Measurements from ENCODE around the gene TRAFD1.

Gene TRAFD1

GRCh38 chr12:112117685-112118084 is 7.7 kb upstream of the TRAFD1 start:
- no peak for TF ChIP-seq CTCF (IDR thresholded peaks at IDR 0.05; ENCODE audit: insufficient read depth, missing control alignments)
- DNase-seq (ENCODE audit: insufficient read length, low spot score) (no peak), FAIRE-seq (no peak)

GRCh38 chr12:112121780-112122565 is 3.4 kb upstream of the TRAFD1 start:
- TF ChIP-seq CTCF (IDR thresholded peaks at IDR 0.05; ENCODE audit: insufficient read depth, missing control alignments), result no peak
- FAIRE-seq, result no peak
- DNase-seq (ENCODE audit: insufficient read length, low spot score), result no peak

GRCh38 chr12:112122823-112123690 is 2.3 kb upstream of the TRAFD1 start:
- DNase-seq (ENCODE audit: insufficient read length, low spot score) (no peak), FAIRE-seq (no peak)
- no peak for TF ChIP-seq CTCF (IDR thresholded peaks at IDR 0.05; ENCODE audit: insufficient read depth, missing control alignments)

GRCh38 chr12:112124918-112125249 is 476 bp upstream of the TRAFD1 start:
- FAIRE-seq (no peak), DNase-seq (ENCODE audit: insufficient read length, low spot score) (no peak)
- TF ChIP-seq CTCF (IDR thresholded peaks at IDR 0.05; ENCODE audit: insufficient read depth, missing control alignments), result no peak

GRCh38 chr12:112126000-112126438 is 659 bp downstream of the TRAFD1 start:
- no peak for TF ChIP-seq CTCF (IDR thresholded peaks at IDR 0.05; ENCODE audit: insufficient read depth, missing control alignments)
- DNase-seq (ENCODE audit: insufficient read length, low spot score) (peak; percentile 37), FAIRE-seq (no peak)

GRCh38 chr12:112126911-112127310 is 1.6 kb downstream of the TRAFD1 start:
- FAIRE-seq (no peak), DNase-seq (ENCODE audit: insufficient read length, low spot score) (no peak)
- no peak for TF ChIP-seq CTCF (IDR thresholded peaks at IDR 0.05; ENCODE audit: insufficient read depth, missing control alignments)
